Daoy (cell line): ENCODE data around the gene RASAL3. TPM values are rescaled to one million over a fixed set of nuclear protein-coding genes. Genes with fewer than 3 reads are reported as not detected.
"Not testable (repeated sequence)": the region's sequence is repeated elsewhere in the genome, so short reads cannot be mapped to it uniquely, and the experiment has no call there.

Source experiments
- DNase-seq: peaks from one replicate; pipeline ENCODE4 v3.0.0-alpha.2; 2015; ENCODE audit warnings: low read depth
- total RNA-seq: library from RNA; depleted of rRNA; stranded (reverse); fragments of >200 nt; shearing (Covaris generic); gene quantifications from 2 replicates; pipeline ENCODE4 v1.2.3, GENCODE V29; 2014

Gene RASAL3
- total RNA-seq, 1 experiment from 2014 or later, result not detected

DNA sequence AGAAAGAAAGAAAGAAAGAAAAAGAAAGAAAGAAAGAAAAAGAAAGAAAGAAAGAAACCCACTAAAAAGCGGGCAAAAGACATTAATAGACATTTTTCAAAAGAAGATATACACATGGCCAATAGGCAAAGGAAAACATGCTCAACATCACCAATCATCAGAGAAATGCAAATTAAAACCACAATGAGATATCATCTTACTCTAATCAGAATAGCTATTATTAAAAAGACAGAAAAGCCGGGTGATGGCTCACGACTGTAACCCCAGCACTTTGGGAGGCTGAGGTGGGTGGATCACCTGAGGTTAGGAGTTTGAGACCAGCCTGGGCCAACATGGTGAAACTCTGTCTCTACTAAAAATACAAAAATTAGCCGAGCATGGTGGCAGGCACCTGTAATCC is 9.5 kb upstream of the RASAL3 start:
- not testable (repeated sequence) for DNase-seq

DNA sequence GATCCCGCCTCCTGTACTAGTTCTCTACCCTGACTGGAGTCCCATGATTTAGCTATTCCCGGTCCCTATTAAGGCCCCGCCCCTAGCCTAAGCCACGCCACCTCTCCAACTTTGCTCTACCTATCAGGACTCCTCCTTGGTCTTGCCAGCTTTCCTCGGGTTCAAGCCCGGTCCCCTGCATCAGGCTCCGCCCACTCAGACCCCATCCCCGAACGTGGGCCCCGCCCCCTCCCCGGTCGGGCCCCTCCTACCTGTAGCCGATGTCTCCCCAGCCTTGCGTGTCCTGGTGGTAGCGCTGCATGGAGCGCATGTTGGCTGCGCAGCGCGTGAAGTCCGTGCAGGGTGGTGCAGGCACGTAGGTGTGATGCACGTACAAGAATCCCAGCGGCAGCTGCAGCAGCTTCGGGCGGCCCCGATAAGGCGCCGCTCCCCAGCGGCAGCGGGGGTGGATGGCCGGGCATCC is 7.3 kb upstream of the RASAL3 start:
- DNase-seq, result no peak

DNA sequence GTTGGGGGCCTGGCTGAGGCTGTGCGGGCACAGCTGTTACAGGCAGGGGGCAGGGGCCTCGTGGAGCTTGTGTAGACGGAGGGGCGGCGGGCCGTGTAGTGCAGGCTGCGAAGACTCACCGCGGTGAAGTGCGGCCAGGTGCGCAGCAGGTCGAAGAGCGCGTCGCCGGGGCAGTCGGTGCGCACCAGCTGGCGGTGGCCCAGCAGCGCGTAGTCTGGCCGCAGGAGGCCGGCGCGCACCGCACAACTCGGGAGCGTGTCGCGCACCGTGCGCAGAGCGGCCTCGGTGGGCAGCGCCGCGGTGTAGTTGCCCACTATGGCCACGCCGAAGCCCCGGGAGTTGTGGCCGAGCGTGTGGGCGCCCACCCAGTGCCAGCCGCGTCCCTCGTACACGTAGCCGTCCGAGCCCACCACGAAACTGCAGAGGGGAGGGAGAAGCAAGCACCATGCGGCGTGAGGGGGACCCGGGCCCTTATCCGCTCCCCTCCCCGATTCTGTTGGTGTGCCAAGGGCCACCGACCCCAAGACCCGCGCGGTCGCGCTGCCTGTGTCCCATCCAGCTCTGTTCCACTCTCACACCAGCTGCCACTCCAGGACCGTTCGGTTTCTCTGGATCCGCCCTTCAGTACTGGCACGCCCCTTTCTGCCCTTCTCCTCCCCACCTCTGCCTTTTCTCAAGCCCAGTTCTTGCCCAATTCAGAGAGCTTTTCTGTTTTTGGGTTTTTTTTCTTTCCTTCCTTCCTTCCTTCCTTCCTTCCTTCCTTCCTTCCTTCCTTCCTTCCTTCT is 5.4 kb upstream of the RASAL3 start:
- DNase-seq, result peak; percentile 41

DNA sequence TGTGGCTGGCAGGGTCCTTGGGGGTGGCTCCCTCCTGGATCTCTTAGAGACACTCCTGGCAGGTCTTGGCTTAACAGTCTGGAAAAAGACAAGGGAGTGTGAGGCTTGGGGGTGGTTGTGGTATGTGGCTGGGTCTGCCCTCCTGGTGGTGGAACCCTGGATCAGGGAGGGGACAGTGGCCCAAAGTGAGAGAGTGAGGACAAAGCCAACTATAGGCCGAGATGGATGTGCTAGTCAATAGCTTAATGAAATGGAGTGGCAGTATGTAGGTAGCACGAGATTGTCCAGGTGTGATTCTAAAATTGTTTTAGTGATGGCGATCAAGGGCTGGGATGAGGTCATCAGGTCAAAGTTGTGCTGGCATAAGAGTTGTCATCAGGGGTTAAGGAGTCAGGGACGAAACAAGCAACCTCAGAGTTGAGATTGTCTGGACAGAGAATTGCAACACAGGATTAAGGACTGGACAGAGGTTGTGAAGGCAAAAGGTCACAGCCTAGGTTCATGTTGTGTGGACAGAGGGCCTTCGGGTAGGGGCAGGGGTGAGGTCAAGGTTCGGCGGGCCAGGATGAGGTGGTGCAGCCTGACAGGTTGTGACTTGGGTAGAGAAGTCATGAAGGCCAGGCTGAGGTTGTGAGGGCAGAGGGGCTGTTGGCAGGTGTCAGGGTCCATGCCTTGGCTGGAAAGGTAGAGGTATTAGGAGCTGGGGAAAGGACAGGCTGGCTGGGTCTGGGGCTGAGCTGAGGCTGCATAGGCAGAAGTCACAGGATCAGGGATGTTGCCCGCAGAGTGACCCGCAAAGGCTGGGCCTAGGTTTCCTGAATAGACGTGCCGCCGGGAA is 4.5 kb upstream of the RASAL3 start:
- DNase-seq, result no peak

DNA sequence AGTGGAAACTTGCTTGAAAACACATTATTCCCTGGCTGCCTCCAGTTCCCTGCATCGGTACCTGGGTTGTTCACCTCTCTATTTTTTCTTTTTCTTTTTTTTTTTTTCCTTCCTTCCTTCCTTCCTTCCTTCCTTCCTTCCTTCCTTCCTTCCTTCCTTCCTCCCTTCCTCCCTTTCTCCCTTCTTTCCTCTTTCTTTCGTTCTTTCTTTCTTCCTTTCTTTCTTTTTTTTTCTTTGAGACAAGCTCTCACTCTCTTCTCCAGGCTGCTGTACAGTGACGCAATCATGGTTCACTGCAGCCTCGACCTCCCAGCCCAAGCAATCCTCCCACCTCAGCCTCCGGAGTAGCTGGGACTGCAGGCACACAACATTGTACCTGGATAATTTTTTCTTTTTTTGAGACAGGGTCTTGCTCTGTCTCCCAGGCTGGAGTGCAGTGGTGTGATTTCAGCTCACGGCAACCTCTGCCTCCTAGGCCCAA is 3.4 kb upstream of the RASAL3 start:
- DNase-seq, result no peak

DNA sequence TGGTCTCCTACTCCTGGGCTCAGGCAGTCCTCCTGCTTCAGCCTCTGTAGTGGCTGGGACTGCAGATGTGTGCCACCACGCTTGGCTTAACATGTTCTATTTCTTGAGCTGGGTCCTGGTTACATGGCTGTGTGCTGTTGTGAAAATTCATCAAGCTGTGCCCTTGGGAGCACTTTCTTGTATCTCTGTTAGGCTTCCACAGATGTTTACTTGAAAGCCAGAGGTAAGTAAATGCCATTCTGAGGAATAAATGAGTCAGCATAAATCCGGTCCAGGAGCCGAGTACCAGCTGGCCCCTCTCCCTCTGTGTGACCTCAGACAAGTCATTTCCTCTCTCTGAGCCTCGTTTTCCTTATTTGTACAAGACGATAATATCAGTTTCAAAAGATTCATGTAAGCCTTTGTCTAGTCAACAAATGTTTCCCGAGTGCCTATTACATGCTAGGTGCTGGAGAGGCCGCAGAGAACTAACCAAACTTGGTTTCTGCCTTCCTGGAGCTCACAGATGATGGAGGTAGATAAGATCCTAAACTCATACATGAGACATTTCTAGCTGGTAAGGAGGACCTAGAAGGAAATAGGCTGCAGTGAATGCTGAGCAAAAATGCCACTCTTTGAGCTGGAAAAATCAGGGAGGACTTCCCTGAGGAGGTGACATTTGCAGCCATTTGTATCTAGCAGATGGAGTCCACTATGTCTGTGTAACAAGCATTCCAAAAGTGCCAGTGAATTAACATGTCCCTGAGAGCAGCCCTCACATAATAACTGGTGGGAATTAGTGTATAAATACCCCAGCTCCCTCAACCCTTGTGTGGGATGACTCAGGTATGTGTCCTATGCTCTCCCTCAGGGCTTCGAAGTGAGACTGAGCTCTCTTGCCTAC is 2.7 kb upstream of the RASAL3 start:
- peak; percentile 62 for DNase-seq

DNA sequence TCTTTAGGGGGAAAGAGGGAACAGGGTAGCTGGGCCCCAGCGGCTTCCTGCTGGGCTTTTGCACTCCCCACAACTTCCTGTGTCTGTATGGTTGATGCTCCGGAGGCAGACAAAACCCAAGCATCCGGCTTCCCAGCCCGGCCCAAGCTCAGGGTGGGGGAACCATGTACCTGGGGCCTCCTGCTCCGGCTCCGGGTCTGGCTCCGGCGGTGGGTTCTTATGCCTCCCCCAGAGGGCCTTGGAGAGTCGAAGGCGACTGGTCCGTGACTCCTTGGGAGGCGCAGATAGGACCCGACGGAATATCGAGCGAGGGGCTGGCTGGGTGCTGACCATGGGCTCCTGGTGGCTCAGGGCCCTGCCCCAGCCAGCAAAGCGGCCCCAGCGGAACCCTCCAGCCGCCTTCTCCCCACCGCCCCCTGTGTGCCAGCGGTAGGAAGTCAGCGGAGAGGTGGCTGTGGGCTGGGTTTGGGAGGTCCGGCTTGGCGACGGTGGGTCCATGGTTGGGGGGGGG is 428 bp downstream of the RASAL3 start:
- no peak for DNase-seq

DNA sequence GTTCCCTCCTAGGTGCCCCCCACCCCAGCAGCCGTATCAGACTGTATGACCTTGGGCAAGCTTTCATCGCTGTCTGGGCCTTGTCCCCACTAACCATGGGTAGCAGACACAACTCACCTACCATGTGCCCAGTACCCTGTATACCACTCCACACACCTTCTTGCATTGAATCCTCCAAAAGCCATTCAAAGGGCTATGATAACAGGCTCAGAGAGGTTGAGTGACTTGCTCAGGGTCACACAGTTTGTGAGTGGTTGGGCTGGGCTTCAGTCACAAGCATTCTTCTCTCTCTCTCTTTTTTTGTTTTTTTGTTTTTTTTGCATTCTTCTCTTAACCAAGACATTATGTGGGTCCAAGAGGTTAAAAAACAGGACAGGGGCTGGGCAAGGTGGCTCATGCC is 2.6 kb downstream of the RASAL3 start:
- DNase-seq, result no peak

DNA sequence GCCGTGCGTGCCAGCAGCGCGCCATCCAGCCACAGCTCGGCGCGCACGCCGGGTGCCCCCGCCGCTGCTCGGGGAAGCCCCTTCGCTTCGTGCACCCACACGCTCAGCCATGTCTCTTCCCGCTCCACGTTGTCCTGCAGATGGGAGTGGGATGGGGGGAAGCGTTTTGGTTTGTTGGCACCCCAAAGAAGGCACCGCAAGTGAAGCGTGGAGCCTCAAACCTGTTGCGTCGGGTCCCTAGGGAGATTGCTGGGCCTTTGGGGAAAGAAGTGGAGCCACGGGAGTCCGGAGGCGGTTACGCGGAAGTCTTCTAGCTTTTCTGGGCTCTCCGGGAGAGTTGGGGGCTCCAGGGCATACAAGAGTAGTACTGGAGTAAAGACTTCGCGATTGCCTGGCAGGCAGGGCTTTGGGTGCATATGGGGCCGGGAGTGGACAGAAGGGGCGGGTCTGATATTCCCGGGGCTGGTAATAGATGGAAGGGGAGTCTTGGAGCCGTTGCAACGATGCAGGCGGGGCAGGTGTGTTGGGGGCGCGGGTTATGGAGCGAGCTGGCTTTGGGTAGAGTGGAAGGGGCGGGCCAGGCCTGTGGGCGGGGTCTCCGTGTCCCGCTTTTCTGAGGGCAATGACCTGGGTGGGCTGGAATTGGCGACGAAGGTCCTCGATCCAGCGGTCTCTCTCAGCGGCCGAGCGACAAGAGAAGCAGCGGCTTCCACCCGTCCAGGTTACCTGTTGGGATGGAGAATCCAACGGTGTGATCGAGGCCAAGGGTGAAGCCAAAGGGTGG is 6.5 kb downstream of the RASAL3 start:
- DNase-seq, result no peak

DNA sequence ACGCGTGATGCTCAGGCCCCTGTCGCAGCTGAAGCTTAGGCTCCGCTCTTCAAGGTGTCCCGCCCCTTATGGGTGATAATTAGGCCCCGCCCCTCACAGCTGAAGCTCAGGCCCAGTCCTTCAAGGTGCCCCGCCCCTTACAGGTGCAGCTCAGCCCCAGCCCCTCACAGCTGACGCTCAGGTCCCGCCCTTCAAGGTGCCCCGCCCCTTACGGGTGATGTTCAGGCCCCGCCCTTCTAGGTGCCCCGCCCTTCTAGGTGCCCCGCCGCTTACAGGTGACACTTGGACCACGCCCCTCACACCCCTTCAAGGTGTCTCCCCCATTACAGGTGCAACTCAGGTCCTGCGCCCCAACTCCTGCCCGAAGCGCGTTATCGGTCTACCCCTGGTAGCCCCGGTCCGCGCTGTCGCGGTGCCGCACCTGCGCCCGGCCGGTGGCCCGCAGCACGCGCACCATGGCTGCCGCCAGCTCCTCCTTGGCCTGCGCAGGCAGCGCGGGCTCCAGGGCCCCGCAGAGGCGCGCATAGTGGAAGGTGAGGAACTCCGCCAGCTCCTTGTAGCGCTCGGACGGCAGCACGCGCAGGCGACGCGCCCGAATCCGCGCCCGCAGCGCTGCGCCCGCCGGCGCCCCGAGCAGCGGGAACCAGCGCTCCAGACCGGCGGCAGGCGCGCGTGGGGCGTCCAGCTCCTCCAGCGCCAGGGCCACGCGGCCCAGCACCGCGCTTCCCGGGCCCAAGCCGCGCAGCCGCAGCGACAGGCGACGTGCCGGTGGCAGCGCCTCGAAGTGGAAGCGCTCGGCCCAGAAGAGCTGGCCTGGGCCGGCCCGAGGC is 7.3 kb downstream of the RASAL3 start:
- no peak for DNase-seq

DNA sequence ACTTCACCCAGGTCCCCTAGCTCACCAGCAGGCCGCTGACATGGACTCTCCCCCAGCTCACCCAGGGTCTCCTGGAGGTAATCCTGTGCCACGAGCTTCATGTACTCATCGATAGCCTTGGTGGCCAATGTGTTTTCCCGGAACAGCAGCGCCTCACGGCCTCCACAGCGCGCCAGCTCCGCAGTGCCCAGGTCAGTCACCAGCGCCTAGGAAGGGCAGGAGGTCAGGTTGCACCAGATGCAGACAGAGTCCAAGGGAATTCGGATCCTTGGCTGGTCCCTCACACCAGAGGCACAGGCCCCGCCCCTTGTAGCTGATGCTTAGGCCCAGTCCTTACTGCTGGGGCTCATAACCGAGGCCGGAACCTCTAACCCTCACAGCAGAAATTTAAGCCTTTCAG is 7.9 kb downstream of the RASAL3 start:
- no peak for DNase-seq

DNA sequence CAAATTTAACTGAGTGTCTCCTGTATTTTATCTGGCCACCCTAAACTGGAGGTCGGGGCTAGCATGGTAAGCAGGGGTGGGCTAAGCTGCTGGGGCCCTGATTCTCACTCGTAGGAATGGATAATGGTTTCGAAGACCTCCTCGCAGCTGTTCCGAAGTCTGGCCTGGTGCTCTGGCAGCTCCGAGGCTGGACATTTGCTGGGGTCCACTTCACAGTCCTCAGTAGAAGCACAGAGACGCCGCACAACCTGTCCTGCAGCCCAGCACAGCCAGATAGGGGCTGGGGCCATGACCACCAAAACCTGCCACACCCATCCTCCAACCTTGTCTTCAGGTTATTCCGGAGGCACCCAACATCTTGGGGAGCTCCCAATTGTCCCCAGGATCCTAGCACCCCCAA is 8.3 kb downstream of the RASAL3 start:
- no peak for DNase-seq

DNA sequence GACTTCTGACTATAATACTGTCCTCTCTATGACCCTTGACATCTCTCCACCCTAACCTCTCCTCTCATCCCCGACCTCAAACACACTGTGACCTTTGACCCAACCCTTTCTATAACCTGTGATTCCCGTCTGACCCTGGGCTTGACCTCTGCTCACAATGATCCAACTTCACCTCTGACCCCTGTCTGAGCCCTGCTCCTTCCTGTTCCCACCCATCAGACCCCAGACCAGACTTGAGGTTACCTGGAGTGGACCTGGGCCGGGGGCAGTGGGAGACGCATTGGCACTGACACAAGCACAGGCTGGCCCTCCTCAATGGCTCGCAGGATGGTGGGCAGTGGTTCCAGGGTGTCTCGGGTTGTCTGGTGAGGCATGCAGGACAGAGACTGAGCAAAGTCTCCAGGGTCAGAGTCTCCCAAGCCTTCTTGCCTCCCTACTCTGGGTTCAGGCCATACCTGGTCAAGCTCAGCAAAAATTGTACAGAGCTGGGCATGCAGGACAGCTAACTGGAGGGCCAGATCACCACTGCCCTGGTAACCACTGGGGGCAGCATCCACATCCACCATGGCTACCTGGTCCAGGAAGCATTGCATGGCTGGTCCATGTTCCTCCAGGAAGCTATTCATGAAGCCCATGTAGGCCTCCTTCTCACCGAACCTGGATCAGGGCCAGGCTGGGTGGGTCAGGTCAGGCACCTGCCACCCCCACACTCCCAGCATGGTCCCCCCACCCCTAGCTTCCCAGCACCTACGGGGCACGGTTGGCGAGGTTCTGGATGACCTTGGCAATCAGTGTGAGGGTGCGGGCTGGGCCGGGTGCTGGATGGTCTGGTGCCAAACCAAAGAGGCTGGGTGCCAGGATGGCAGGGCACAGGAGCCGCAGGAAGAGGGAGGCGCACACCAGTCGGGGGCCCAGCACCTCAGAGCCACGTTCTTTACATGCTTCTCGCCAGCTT is 10.2 kb downstream of the RASAL3 start:
- no peak for DNase-seq

DNA sequence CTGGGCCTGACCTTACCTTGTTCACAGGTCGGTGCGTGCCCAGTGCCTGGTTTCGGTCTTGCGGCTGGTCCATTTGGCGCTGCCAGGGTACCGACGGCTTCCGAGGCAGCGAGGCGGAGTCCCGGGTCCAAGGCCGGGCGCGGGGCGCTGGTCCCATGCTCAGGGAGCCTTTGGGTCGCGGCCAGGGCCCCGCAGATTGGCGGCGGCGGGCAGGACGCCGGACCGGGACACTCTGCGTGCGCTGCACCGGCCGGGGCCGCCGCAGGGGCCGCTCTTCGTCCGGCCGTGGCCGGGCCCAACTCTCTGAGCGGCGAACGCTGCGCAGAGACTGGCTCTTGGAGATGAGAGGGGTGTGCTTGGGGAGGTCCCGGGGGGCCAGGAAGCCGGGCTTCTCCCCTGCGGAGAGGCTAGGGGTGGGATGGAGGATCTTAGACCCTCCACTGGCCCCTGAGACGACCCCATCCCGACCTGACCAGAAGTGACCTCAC is 11.2 kb downstream of the RASAL3 start:
- DNase-seq, result no peak

DNA sequence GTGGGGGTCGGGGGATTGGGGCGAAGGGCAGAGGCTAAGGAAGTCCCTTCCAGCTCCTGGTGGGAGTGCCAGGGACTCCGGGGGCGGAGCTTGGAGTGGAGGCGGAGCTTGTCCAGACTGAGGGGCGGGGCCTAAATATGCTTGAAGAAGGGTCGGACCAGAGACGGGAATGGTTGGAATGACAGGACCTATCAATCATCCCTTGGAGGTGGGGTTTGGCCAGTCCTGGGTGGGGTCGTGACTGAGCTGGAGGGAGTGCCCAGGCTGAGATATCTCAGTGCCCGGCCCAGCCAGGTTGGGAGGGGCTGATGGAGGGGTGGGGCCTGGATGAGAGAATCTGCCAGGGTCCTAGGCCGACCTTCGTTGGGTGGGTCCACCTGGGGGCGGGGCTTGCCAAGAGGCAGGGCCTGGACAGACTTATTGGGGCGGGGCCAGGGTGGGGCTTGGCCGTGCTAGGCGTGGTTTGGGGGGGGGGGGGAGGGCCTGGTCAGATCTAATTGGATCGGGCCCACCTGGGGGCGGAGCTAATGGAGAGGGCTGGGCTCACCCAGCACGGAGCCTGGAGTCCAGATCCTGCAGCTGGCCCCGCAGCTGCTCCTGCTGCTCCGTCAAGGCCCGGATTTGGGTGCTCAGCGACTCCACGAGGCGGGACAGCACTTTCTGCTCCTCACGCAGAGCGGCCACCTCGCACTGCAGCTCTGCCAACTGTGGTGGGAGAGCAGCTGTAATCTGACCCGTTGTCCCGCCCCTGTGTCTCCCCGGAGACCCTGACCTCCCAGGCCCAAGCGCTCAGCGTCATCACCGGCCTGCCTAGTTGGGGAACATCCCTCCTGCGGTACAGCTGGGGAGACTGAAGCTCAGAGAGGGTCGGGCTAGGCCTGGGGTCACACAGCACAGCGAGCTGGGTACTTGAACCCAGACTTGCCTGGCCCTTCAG is 12.0 kb downstream of the RASAL3 start:
- peak; percentile 89 for DNase-seq

DNA sequence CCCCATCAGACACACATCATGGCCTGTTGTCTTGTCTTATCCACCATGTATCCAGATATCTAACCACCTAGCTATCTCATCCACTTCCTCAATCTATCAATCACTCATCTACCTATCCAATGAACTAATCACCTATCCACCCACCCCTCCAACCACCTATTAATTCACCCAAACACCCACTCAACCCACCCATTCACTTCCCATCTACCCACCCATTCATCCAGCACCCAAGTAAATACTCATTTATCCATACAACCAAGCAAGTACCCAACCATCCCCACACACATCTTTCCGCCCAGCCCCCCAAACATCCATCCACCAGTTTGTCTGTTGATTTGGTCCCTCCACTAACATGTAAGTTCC is 13.8 kb downstream of the RASAL3 start:
- DNase-seq, result no peak
